GM19238 (cell line): Measurements from ENCODE around the gene CDYL2.
"Not testable (repeated sequence)": the region's sequence is repeated elsewhere in the genome, so short reads cannot be mapped to it uniquely, and the experiment has no call there.

ENCODE experiments used
- DNase-seq: peaks from one replicate; pipeline ENCODE4 v3.0.0; 2011; ENCODE audit warnings: low spot score; ENCODE audit not compliant: insufficient read length

The CDYL2 gene

DNA sequence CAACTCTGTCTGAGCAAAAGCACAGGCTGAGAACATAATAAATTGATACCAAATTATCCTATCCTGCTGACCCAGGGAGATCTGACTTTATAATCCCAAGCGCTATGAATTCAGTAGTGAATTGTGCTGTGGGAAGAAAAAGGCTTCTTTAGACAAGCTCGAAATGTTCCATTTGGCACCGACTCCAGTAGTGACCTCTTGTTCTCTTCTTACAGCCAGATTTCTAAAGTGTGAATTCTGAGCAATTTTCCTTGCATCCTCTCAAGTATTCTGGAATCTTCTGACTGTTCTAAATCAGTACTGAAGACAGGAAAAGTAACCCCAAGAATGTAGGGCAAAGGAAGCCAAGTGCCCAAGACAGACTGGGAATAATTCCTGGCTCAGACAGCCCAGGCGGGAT, 58.2 kb downstream of the CDYL2 start:
- DNase-seq = no peak

- no peak for DNase-seq
Measured at GRCh38 chr16:80744856-80745255, 59.5 kb downstream of the CDYL2 start.

GRCh38 chr16:80743772-80744171, 60.6 kb downstream of the CDYL2 start:
- DNase-seq = no peak

- DNase-seq = no peak
Measured at GRCh38 chr16:80743273-80743672, 61.1 kb downstream of the CDYL2 start.

GRCh38 chr16:80742331-80742730, 62.1 kb downstream of the CDYL2 start:
- DNase-seq = no peak

- no peak for DNase-seq
Measured at GRCh38 chr16:80741724-80742123, 62.7 kb downstream of the CDYL2 start.

DNA sequence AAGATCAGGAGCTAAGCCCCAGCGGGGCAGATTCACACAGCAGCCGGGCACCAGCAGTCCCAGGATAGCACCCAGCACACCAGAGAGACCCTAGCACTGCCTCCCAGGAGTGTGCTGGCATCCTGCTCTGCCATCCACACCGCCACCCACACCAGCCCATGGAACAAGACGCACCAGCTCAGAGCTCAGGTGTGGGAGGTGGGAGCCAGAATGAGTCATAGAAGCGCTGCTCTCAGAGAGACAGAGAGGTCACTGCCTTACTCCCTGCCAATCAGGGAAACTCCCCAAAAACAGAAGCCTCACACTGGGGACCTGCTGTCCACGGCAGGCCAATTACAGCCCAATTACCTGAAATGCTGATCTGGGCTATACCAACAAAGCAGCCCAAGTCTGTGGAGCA, 64.9 kb downstream of the CDYL2 start:
- no peak for DNase-seq

DNA sequence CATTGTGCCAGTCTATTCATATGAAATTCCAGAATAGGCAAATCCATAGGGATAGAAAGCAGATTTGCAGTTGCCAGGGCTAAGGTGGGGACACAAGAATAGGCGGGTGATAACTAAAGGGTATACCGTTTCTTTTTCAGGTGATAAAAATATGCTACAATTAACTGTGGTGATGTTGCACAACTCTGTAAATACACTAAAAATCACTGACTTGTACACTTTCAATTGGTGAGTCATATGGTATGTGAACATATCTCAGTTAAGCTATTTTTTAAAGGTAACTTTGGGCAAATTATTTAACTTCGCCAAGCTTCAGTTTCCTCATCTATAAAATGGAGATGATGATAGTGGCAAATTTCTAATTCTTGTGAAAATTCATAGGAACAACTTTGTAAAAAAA, 65.9 kb downstream of the CDYL2 start:
- no peak for DNase-seq

DNA sequence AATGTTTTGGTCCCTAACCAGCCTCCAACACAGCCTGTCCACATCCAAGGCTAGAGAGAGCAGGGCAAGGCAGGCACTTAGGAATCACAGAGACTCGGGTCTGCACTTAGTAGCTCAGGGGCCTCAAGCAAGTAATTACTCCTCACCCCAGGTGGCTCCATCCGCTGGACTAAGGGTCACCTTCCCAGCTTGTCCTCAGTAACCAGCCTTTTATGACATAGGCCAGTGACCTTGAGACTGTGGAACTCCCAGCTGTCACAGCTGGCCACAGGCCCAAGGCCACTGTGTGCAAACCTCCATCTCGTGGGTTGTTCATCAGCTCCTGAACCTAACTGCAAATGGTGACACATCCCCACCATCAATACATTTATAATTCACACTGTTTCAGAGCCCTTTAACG, 68.6 kb downstream of the CDYL2 start:
- no peak for DNase-seq

GRCh38 chr16:80733407-80733806, 71.0 kb downstream of the CDYL2 start:
- no peak for DNase-seq

DNA sequence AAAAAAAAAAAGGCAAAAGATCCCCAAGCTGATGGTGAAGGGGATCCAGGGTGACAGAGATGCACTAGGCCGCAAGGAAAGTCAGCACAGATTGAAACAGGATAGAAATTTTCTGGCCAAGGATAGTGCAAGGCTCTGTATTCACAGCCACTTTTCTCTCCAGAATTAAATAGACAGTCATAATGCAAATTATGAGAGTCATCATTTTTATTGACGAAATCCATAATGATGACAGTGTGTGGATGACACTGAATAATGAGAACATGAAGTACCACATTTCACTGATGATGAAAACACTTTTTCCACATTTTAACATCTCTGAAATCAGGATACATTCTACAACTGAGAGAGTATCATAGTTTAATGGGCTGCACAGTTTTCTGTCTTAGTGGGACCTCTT, 72.5 kb downstream of the CDYL2 start:
- no peak for DNase-seq

DNA sequence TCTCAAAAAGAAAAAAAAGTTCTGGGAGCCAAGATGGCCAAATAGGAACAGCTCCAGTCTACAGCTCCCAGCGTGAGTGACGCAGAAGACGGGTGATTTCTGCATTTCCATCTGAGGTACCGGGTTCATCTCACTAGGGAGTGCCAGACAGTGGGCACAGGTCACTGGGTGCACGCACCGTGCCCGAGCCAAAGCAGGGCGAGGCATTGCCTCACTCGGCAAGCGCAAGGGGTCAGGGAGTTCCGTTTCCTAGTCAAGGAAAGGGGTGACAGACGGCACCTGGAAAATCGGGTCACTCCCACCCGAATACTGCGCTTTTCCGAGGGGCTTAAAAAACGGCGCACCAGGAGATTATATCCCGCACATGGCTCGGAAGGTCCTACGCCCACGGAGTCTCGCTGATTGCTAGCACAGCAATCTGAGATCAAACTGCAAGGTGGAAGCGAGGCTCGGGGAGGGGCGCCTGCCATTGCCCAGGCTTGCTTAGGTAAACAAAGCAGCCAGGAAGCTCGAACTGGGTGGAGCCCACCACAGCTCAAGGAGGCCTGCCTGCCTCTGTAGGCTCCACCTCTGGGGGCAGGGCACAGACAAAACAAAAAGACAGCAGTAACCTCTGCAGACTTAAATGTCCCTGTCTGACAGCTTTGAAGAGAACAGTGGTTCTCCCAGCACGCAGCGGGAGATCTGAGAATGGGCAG, 77.2 kb downstream of the CDYL2 start:
- DNase-seq = not testable (repeated sequence)

DNA sequence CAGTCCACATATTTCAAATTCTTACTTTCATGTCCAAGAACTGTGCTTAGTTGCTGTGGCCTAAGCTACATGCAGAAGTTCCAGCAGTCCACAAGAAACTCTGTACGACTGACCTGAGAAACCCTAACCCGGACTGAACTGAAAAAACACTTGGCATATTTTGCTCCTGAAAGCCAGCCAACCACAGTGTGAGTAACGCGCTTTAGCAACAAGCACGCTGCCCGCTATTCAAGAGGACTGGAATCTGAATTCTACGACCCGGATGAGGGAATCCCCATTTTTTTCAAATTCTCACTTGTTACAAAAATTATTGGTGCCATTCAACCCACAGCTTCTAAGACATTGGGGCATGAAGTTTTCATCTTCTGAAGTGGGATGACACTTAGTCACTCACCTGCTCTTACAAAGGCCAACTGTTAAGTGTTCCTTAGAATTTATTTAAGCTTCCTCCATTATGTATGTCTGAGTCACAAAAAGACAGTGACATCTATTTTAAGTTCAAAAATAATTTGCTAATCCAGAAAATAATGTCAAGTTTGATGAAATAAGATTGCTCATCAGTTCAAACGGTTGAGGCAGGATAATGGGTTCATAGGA, 78.7 kb downstream of the CDYL2 start:
- no peak for DNase-seq

- DNase-seq = no peak
Measured at GRCh38 chr16:80723981-80724380, 80.4 kb downstream of the CDYL2 start.

GRCh38 chr16:80723091-80723490, 81.3 kb downstream of the CDYL2 start:
- no peak for DNase-seq

GRCh38 chr16:80720804-80721371, 83.5 kb downstream of the CDYL2 start:
- DNase-seq = no peak

DNA sequence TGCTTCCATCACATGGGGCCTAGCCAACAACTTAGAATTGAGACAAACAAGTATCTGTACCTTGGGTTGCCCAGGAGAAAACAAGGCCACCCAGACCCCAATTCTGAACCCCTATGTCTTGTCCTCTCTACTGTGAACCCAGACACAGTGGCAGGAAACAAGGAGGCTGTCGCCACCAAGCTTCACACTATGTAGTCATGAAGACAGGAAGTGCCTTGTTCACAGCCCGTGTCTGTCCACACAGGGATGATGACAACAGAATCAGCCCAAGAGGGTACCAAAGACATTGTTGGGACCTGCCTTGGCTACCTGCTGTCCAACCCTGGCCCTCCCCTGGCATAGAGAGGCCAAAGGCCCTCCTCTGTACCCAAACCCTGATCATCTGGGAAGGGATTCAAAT, 84.8 kb downstream of the CDYL2 start:
- DNase-seq = no peak

DNA sequence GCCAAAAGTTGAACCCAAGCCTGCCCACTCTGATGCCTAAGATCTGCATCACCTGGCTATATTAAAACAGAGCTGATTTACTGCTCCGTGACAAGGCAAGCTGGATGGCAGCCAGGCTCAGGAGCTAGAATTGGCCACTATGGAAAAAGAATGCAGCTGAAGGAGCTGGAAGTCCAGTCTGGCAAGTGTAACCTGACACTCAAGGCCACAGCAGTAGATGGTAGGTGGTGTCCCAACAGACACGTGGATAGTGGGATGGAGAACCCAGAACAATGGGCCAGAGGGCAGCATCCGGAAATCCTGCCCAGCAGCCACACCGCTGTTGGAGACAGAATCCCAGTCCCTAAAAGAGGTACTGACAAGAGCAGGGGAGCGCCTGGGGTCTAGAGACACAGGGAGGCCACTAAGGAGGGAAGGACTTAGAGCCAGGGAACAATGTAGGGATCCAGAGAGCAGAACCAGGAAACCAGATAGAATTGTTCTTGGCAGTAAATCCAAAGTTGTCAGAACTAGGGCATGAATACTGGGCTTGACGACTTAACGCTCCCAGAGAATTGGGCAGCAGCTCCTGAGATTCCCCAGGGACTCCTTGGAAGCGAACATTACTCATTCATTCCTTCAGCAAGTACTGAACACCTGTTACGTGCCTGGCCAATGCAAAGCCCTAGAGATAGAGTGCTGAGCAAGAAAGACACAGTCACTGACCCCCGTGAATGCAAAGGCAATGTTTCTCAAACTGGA, 85.7 kb downstream of the CDYL2 start:
- no peak for DNase-seq

- no peak for DNase-seq
Measured at GRCh38 chr16:80717611-80718010, 86.8 kb downstream of the CDYL2 start.

GRCh38 chr16:80716564-80717139, 87.7 kb downstream of the CDYL2 start:
- DNase-seq = no peak

DNA sequence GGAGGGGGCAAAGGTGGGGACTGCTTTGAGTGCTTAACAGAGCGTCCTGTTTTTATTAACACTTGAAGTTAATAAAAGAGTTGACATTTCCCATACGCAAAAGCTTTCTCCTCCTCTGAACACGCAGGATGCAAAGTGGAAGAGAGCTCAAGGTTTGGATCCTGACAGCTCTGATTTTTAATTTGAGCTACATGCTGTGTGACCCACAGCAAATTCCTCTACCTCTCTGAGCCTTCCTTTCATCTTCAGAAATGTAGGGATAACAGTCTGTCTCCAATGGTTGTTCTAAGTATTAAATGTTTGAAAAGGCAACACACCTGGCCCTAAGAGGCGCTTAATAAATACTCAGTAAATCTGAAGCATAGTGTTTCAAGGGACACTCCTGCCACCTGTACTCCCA, 93.0 kb downstream of the CDYL2 start:
- no peak for DNase-seq

- DNase-seq = no peak
Measured at GRCh38 chr16:80710918-80711317, 93.5 kb downstream of the CDYL2 start.
